HEK293 (cell line): ENCODE results near the gene NANP.
"Not testable (repeated sequence)": the region's sequence is repeated elsewhere in the genome, so short reads cannot be mapped to it uniquely, and the experiment has no call there.

Experiments used
- YY1 ChIP-seq: fragments of 450-650 bp; formaldehyde crosslinking; IDR thresholded peaks from 2 replicates; pipeline ENCODE4 v1.5.1; 2018; ENCODE audit warnings: missing biosample characterization, missing genetic modification characterization
- ZNF2 ChIP-seq: fragments of 450-650 bp; formaldehyde crosslinking; IDR thresholded peaks from 2 replicates; pipeline ENCODE4 v1.5.1; 2016; ENCODE audit warnings: missing biosample characterization, missing genetic modification characterization
- ZNF274 ChIP-seq, 2 experiments: fragments of 200-500 bp in 1 of 2; fragments of 450-650 bp in 1 of 2; sonication (Bioruptor generic) in 1 of 2; formaldehyde crosslinking in 1 of 2; IDR thresholded peaks; 2 replicates each; pipeline versions ENCODE4 v1.5.1 to v1.6.1; 2014 to 2016; ENCODE audit warnings: borderline replicate concordance in 1 of 2, inconsistent platforms in 1 of 2, low read length in 1 of 2, missing biosample characterization in 1 of 2, missing genetic modification characterization in 1 of 2
- ZNF792 ChIP-seq: fragments of 450-650 bp; formaldehyde crosslinking; IDR thresholded peaks from 2 replicates; pipeline ENCODE4 v1.5.1; 2016; ENCODE audit warnings: missing biosample characterization, missing genetic modification characterization
- ZSCAN30 ChIP-seq: fragments of 450-650 bp; IDR thresholded peaks from 2 replicates; pipeline ENCODE4 v1.5.1; 2018; ENCODE audit warnings: missing biosample characterization, mild to moderate bottlenecking, missing genetic modification characterization, moderate library complexity
- TF ChIP-seq, protein P1 (sequence below): fragments of 450-650 bp; formaldehyde crosslinking; IDR thresholded peaks from 2 replicates; pipeline ENCODE4 v1.5.1; 2016; ENCODE audit warnings: missing biosample characterization, missing genetic modification characterization, low read depth
- TF ChIP-seq, protein P2 (sequence below): sonication (generic); formaldehyde crosslinking; IDR thresholded peaks from 2 replicates; pipeline ENCODE4 v1.8.1; 2022; ENCODE audit warnings: mild to moderate bottlenecking, moderate library complexity, missing genetic modification reagents
- TF ChIP-seq, protein P3 (sequence below): fragments of 450-650 bp; formaldehyde crosslinking; IDR thresholded peaks from 2 replicates; pipeline ENCODE4 v1.5.1; 2016; ENCODE audit warnings: missing biosample characterization, missing genetic modification characterization
- TF ChIP-seq, protein P4 (sequence below): fragments of 450-650 bp; formaldehyde crosslinking; IDR thresholded peaks from 2 replicates; pipeline ENCODE4 v1.5.1; 2016; ENCODE audit warnings: missing biosample characterization, missing genetic modification characterization
- TF ChIP-seq, protein P5 (sequence below): fragments of 450-650 bp; formaldehyde crosslinking; IDR thresholded peaks from 2 replicates; pipeline ENCODE4 v1.5.1; 2016; ENCODE audit warnings: missing biosample characterization, missing genetic modification characterization
- TF ChIP-seq, protein P6 (sequence below): fragments of 450-650 bp; formaldehyde crosslinking; IDR thresholded peaks from 2 replicates; pipeline ENCODE4 v1.5.1; 2016; ENCODE audit warnings: missing biosample characterization, missing genetic modification characterization
- TF ChIP-seq, protein P7 (sequence below): fragments of 450-650 bp; formaldehyde crosslinking; IDR thresholded peaks from 2 replicates; pipeline ENCODE4 v1.5.1; 2016; ENCODE audit warnings: missing biosample characterization, missing genetic modification characterization

DNA sequence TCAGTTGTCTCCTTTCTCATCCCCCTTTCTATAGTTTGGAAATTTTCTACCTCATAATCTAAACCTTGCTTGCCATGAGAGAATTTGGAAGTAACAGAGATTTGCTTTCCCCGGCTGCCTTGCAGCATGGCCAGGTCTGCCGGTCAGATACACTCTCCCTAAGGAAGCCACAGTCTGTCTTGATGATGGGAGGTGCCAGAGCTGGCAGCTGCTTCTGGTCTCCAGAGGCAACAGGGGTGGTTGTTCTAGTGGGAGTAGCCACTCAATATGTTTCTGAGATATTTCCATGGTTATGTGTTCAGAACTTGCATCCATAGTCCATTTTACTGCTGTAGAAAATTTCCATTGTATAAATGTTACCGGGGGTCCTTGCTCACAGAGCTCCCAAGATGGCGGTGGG, 33.0 kb downstream of the NANP start:
- not testable (repeated sequence) for TF ChIP-seq ZNF274 (IDR thresholded peaks at IDR 0.05; ENCODE audit: low read length); ZNF274 (tag by site-specific recombination; IDR thresholded peaks at IDR 0.05; ENCODE audit: borderline replicate concordance); YY1 (tag by site-specific recombination); ZNF2 (tag by site-specific recombination); ZNF792 (tag by site-specific recombination); ZSCAN30
- TF ChIP-seq, protein P1, sequence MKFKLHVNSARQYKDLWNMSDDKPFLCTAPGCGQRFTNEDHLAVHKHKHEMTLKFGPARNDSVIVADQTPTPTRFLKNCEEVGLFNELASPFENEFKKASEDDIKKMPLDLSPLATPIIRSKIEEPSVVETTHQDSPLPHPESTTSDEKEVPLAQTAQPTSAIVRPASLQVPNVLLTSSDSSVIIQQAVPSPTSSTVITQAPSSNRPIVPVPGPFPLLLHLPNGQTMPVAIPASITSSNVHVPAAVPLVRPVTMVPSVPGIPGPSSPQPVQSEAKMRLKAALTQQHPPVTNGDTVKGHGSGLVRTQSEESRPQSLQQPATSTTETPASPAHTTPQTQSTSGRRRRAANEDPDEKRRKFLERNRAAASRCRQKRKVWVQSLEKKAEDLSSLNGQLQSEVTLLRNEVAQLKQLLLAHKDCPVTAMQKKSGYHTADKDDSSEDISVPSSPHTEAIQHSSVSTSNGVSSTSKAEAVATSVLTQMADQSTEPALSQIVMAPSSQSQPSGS, result not testable (repeated sequence)
- TF ChIP-seq, protein P2, sequence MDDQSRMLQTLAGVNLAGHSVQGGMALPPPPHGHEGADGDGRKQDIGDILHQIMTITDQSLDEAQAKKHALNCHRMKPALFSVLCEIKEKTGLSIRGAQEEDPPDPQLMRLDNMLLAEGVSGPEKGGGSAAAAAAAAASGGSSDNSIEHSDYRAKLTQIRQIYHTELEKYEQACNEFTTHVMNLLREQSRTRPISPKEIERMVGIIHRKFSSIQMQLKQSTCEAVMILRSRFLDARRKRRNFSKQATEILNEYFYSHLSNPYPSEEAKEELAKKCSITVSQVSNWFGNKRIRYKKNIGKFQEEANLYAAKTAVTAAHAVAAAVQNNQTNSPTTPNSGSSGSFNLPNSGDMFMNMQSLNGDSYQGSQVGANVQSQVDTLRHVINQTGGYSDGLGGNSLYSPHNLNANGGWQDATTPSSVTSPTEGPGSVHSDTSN, result not testable (repeated sequence)
- TF ChIP-seq, protein P3, sequence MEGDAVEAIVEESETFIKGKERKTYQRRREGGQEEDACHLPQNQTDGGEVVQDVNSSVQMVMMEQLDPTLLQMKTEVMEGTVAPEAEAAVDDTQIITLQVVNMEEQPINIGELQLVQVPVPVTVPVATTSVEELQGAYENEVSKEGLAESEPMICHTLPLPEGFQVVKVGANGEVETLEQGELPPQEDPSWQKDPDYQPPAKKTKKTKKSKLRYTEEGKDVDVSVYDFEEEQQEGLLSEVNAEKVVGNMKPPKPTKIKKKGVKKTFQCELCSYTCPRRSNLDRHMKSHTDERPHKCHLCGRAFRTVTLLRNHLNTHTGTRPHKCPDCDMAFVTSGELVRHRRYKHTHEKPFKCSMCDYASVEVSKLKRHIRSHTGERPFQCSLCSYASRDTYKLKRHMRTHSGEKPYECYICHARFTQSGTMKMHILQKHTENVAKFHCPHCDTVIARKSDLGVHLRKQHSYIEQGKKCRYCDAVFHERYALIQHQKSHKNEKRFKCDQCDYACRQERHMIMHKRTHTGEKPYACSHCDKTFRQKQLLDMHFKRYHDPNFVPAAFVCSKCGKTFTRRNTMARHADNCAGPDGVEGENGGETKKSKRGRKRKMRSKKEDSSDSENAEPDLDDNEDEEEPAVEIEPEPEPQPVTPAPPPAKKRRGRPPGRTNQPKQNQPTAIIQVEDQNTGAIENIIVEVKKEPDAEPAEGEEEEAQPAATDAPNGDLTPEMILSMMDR (tag by site-specific recombination), result not testable (repeated sequence)
- TF ChIP-seq, protein P4, sequence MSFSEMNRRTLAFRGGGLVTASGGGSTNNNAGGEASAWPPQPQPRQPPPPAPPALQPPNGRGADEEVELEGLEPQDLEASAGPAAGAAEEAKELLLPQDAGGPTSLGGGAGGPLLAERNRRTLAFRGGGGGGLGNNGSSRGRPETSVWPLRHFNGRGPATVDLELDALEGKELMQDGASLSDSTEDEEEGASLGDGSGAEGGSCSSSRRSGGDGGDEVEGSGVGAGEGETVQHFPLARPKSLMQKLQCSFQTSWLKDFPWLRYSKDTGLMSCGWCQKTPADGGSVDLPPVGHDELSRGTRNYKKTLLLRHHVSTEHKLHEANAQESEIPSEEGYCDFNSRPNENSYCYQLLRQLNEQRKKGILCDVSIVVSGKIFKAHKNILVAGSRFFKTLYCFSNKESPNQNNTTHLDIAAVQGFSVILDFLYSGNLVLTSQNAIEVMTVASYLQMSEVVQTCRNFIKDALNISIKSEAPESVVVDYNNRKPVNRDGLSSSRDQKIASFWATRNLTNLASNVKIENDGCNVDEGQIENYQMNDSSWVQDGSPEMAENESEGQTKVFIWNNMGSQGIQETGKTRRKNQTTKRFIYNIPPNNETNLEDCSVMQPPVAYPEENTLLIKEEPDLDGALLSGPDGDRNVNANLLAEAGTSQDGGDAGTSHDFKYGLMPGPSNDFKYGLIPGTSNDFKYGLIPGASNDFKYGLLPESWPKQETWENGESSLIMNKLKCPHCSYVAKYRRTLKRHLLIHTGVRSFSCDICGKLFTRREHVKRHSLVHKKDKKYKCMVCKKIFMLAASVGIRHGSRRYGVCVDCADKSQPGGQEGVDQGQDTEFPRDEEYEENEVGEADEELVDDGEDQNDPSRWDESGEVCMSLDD (tag by site-specific recombination), result not testable (repeated sequence)
- TF ChIP-seq, protein P5, sequence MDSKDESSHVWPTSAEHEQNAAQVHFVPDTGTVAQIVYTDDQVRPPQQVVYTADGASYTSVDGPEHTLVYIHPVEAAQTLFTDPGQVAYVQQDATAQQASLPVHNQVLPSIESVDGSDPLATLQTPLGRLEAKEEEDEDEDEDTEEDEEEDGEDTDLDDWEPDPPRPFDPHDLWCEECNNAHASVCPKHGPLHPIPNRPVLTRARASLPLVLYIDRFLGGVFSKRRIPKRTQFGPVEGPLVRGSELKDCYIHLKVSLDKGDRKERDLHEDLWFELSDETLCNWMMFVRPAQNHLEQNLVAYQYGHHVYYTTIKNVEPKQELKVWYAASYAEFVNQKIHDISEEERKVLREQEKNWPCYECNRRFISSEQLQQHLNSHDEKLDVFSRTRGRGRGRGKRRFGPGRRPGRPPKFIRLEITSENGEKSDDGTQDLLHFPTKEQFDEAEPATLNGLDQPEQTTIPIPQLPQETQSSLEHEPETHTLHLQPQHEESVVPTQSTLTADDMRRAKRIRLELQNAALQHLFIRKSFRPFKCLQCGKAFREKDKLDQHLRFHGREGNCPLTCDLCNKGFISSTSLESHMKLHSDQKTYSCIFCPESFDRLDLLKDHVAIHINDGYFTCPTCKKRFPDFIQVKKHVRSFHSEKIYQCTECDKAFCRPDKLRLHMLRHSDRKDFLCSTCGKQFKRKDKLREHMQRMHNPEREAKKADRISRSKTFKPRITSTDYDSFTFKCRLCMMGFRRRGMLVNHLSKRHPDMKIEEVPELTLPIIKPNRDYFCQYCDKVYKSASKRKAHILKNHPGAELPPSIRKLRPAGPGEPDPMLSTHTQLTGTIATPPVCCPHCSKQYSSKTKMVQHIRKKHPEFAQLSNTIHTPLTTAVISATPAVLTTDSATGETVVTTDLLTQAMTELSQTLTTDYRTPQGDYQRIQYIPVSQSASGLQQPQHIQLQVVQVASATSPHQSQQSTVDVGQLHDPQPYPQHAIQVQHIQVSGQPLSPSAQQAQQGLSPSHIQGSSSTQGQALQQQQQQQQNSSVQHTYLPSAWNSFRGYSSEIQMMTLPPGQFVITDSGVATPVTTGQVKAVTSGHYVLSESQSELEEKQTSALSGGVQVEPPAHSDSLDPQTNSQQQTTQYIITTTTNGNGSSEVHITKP, result not testable (repeated sequence)
- TF ChIP-seq, protein P6, sequence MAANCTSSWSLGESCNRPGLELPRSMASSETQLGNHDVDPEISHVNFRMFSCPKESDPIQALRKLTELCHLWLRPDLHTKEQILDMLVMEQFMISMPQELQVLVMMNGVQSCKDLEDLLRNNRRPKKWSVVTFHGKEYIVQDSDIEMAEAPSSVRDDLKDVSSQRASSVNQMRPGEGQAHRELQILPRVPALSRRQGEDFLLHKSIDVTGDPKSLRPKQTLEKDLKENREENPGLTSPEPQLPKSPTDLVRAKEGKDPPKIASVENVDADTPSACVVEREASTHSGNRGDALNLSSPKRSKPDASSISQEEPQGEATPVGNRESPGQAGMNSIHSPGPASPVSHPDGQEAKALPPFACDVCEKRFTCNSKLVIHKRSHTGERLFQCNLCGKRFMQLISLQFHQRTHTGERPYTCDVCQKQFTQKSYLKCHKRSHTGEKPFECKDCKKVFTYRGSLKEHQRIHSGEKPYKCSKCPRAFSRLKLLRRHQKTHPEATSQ (tag by site-specific recombination), result not testable (repeated sequence)
- TF ChIP-seq, protein P7, sequence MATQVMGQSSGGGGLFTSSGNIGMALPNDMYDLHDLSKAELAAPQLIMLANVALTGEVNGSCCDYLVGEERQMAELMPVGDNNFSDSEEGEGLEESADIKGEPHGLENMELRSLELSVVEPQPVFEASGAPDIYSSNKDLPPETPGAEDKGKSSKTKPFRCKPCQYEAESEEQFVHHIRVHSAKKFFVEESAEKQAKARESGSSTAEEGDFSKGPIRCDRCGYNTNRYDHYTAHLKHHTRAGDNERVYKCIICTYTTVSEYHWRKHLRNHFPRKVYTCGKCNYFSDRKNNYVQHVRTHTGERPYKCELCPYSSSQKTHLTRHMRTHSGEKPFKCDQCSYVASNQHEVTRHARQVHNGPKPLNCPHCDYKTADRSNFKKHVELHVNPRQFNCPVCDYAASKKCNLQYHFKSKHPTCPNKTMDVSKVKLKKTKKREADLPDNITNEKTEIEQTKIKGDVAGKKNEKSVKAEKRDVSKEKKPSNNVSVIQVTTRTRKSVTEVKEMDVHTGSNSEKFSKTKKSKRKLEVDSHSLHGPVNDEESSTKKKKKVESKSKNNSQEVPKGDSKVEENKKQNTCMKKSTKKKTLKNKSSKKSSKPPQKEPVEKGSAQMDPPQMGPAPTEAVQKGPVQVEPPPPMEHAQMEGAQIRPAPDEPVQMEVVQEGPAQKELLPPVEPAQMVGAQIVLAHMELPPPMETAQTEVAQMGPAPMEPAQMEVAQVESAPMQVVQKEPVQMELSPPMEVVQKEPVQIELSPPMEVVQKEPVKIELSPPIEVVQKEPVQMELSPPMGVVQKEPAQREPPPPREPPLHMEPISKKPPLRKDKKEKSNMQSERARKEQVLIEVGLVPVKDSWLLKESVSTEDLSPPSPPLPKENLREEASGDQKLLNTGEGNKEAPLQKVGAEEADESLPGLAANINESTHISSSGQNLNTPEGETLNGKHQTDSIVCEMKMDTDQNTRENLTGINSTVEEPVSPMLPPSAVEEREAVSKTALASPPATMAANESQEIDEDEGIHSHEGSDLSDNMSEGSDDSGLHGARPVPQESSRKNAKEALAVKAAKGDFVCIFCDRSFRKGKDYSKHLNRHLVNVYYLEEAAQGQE (tag by site-specific recombination), result not testable (repeated sequence)
